HG03175 (cell line): ENCODE measurements around the gene ENOX2.
"Not testable (repeated sequence)": the region's sequence is repeated elsewhere in the genome, so short reads cannot be mapped to it uniquely, and the experiment has no call there.

Experiments used
- ATAC-seq: cut with Tn5 transposase; IDR thresholded peaks from one replicate; pipeline ENCODE4 v1.9.1; 2021; ENCODE audit warnings: mild to moderate bottlenecking, moderate library complexity; ENCODE audit not compliant: unreplicated experiment

ENOX2 gene

GRCh38 chrX:130769835-130770234 is 133.2 kb downstream of the ENOX2 start:
- no peak for ATAC-seq

- ATAC-seq: no peak
These were observed 144.9 kb downstream of the ENOX2 start for GRCh38 chrX:130758072-130758471.

- ATAC-seq: no peak
These were observed 146.8 kb downstream of the ENOX2 start for GRCh38 chrX:130756233-130756632.

- ATAC-seq: no peak
These were observed 148.7 kb downstream of the ENOX2 start for GRCh38 chrX:130754353-130754752.

GRCh38 chrX:130746709-130747342 is 156.2 kb downstream of the ENOX2 start:
- no peak for ATAC-seq

GRCh38 chrX:130746077-130746476 is 156.9 kb downstream of the ENOX2 start:
- ATAC-seq: no peak

- no peak for ATAC-seq
These were observed 161.4 kb downstream of the ENOX2 start for GRCh38 chrX:130741584-130741983.

GRCh38 chrX:130741151-130741550 is 161.9 kb downstream of the ENOX2 start:
- ATAC-seq: no peak

GRCh38 chrX:130738638-130739195 is 164.3 kb downstream of the ENOX2 start:
- no peak for ATAC-seq

- no peak for ATAC-seq
These were observed 168.3 kb downstream of the ENOX2 start for GRCh38 chrX:130734713-130735112.

GRCh38 chrX:130728208-130728607 is 174.8 kb downstream of the ENOX2 start:
- ATAC-seq: no peak

- ATAC-seq: no peak
These were observed 176.3 kb downstream of the ENOX2 start for GRCh38 chrX:130726661-130727060.

GRCh38 chrX:130725519-130725918 is 177.5 kb downstream of the ENOX2 start:
- ATAC-seq: no peak

GRCh38 chrX:130719413-130719812 is 183.6 kb downstream of the ENOX2 start:
- no peak for ATAC-seq

GRCh38 chrX:130718137-130718536 is 184.9 kb downstream of the ENOX2 start:
- ATAC-seq: no peak

- ATAC-seq: no peak
These were observed 186.1 kb downstream of the ENOX2 start for GRCh38 chrX:130716781-130717413.

GRCh38 chrX:130716346-130716745 is 186.7 kb downstream of the ENOX2 start:
- ATAC-seq: no peak

- no peak for ATAC-seq
These were observed 187.7 kb downstream of the ENOX2 start for GRCh38 chrX:130715299-130715698.

- ATAC-seq: no peak
These were observed 188.3 kb downstream of the ENOX2 start for GRCh38 chrX:130714665-130715064.

- ATAC-seq: no peak
These were observed 188.9 kb downstream of the ENOX2 start for GRCh38 chrX:130714135-130714534.

- ATAC-seq: not testable (repeated sequence)
These were observed 193.8 kb downstream of the ENOX2 start for GRCh38 chrX:130709178-130709577.

- ATAC-seq: no peak
These were observed 197.4 kb downstream of the ENOX2 start for GRCh38 chrX:130705591-130705990.
